Mesenchymal stem cell (in vitro differentiated cells and primary cell): ENCODE results near the gene CLEC16A.

Source experiments
- DNase-seq: peaks from one replicate; pipeline ENCODE4 v3.0.0-alpha.2; 2013
- H2AFZ ChIP-seq: one replicate; pipeline ENCODE4 v1.6.1; 2013; ENCODE audit warnings: low read depth, mild to moderate bottlenecking, control low read depth, inconsistent platforms, low read length, moderate library complexity
- H2AK5ac ChIP-seq: 2 replicates; pipeline ENCODE4 v1.6.1; 2013; ENCODE audit warnings: low read length, moderate library complexity, mild to moderate bottlenecking, inconsistent platforms; ENCODE audit not compliant: severe bottlenecking
- H2BK120ac ChIP-seq: one replicate; pipeline ENCODE4 v1.6.1; 2013; ENCODE audit warnings: low read depth, mild to moderate bottlenecking, inconsistent platforms, low read length, moderate library complexity
- H2BK12ac ChIP-seq, 2 experiments: one replicate each; pipeline ENCODE4 v1.6.1; 2013; ENCODE audit warnings: inconsistent platforms in 2 of 2, low read length in 2 of 2, mild to moderate bottlenecking in 2 of 2, moderate library complexity in 2 of 2, control low read depth in 1 of 2
- H2BK15ac ChIP-seq: one replicate; pipeline ENCODE4 v1.6.1; 2013; ENCODE audit warnings: mild to moderate bottlenecking, low read depth, inconsistent platforms; ENCODE audit not compliant: poor library complexity, severe bottlenecking
- H2BK5ac ChIP-seq: 2 replicates; pipeline ENCODE4 v1.6.1; 2013; ENCODE audit warnings: low read depth, mild to moderate bottlenecking, low read length, control low read depth, inconsistent platforms; ENCODE audit not compliant: poor library complexity, severe bottlenecking
- H3K14ac ChIP-seq, 2 experiments: one replicate each; pipeline ENCODE4 v1.6.1; 2013; ENCODE audit warnings: inconsistent platforms in 2 of 2, low read length in 2 of 2, control low read depth in 1 of 2, mild to moderate bottlenecking in 1 of 2, moderate library complexity in 1 of 2
- H3K18ac ChIP-seq, 2 experiments: one replicate each; pipeline ENCODE4 v1.6.1; 2013; ENCODE audit warnings: inconsistent platforms in 2 of 2, low read length in 2 of 2, control low read depth in 1 of 2, low read depth in 1 of 2, mild to moderate bottlenecking in 1 of 2
- H3K23ac ChIP-seq, 2 experiments: one replicate each; pipeline ENCODE4 v1.6.1; 2013; ENCODE audit warnings: inconsistent platforms in 2 of 2, low read length in 2 of 2, mild to moderate bottlenecking in 2 of 2, moderate library complexity in 2 of 2, control low read depth in 1 of 2
- H3K27ac ChIP-seq: 2 replicates; pipeline ENCODE4 v1.5.1; 2013; ENCODE audit warnings: mild to moderate bottlenecking, moderate library complexity, low read length, control low read depth, inconsistent platforms; ENCODE audit not compliant: poor library complexity, severe bottlenecking
- H3K27me3 ChIP-seq, 2 experiments: 2 replicates each; pipeline versions ENCODE4 v1.6.1 to v1.7.0; 2013; ENCODE audit warnings: low read length in 2 of 2, mild to moderate bottlenecking in 2 of 2, moderate library complexity in 2 of 2, control low read depth in 1 of 2, inconsistent platforms in 1 of 2; ENCODE audit not compliant: control insufficient read depth in 1 of 2, insufficient read depth in 1 of 2
- H3K36me3 ChIP-seq, 2 experiments: 2 replicates each; pipeline versions ENCODE4 v1.6.1 to v1.7.0; 2013; ENCODE audit warnings: low read length in 2 of 2, control low read depth in 1 of 2, inconsistent platforms in 1 of 2, low read depth in 1 of 2, mild to moderate bottlenecking in 1 of 2; ENCODE audit not compliant: insufficient read depth in 2 of 2, control insufficient read depth in 1 of 2
- H3K4ac ChIP-seq, 2 experiments: one replicate each; pipeline ENCODE4 v1.6.1; 2013; ENCODE audit warnings: inconsistent platforms in 2 of 2, low read length in 2 of 2, mild to moderate bottlenecking in 2 of 2, moderate library complexity in 2 of 2, control low read depth in 1 of 2, low read depth in 1 of 2
- H3K4me1 ChIP-seq: 2 replicates; pipeline ENCODE4 v1.6.1; 2013; ENCODE audit warnings: low read depth, low read length, control low read depth; ENCODE audit not compliant: control insufficient read depth, insufficient read depth
- H3K4me2 ChIP-seq: 2 replicates; pipeline ENCODE4 v1.6.1; 2013; ENCODE audit warnings: low read length, mild to moderate bottlenecking, inconsistent platforms; ENCODE audit not compliant: poor library complexity, severe bottlenecking
- H3K4me3 ChIP-seq, 2 experiments: 2 replicates each; pipeline versions ENCODE4 v1.5.1 to v1.7.0; 2013; ENCODE audit warnings: low read length in 2 of 2, mild to moderate bottlenecking in 2 of 2, control low read depth in 1 of 2, low read depth in 1 of 2; ENCODE audit not compliant: insufficient read depth in 1 of 2
- H3K79me1 ChIP-seq: replicated peaks from 2 replicates; pipeline ENCODE4 v1.6.1; 2013; ENCODE audit warnings: mild to moderate bottlenecking, control low read depth, low read length, inconsistent platforms; ENCODE audit not compliant: poor library complexity, severe bottlenecking
- H3K9ac ChIP-seq: 2 replicates; pipeline ENCODE4 v1.7.0; 2013; ENCODE audit warnings: mild to moderate bottlenecking, low read length, moderate library complexity
- H3K9me3 ChIP-seq: 2 replicates; pipeline ENCODE4 v1.7.0; 2013; ENCODE audit warnings: mild to moderate bottlenecking, low read length; ENCODE audit not compliant: control insufficient read depth
- H4K8ac ChIP-seq: one replicate; pipeline ENCODE4 v1.6.1; 2013; ENCODE audit warnings: inconsistent platforms, mild to moderate bottlenecking, low read length, moderate library complexity
- H4K91ac ChIP-seq: one replicate; pipeline ENCODE4 v1.6.1; 2013; ENCODE audit warnings: mild to moderate bottlenecking, low read length, inconsistent platforms
- WGBS: methylation state at CpG from one replicate; pipeline ENCODE4 v1.1.7; 2013; ENCODE audit warnings: mixed read lengths; 5-methylcytosine and 5-hydroxymethylcytosine counted together

Gene CLEC16A

GRCh38 chr16:11225677-11226549, 281.5 kb downstream of the CLEC16A start:
- WGBS, result 84% methylated on average over 15 of the region's 18 CpGs
- peaks cover 6% of the 10 kb centered on the region for H3K4me1 ChIP-seq
- no peak overlapping the region for H2AFZ ChIP-seq

GRCh38 chr16:11229432-11229831, 285.1 kb downstream of the CLEC16A start:
- Histone ChIP-seq H3K79me1 (no peaks in the 10 kb centered on the region), H3K36me3 (no peaks in the 10 kb centered on the region), H3K4ac (no peak overlapping the region), H3K14ac (no peak overlapping the region), H3K23ac (no peak overlapping the region), H2BK5ac (no peak overlapping the region), H3K4me1 (peaks cover 3% of the 10 kb centered on the region), H4K8ac (no peak overlapping the region), H2BK15ac (no peak overlapping the region), H2BK12ac (no peak overlapping the region), H3K27me3 (no peaks in the 10 kb centered on the region), H3K4me3 (no peak overlapping the region), H3K9me3 (no peaks in the 10 kb centered on the region), H4K91ac (no peak overlapping the region), H3K9ac (no peak overlapping the region), H2AFZ (no peak overlapping the region), H3K4me2 (no peak overlapping the region), H3K27ac (no peak overlapping the region), H3K18ac (no peak overlapping the region), H2AK5ac (no peak overlapping the region), H2BK120ac (no peak overlapping the region)
- DNase-seq, result no peak
- 90% methylated on average over 5 of the region's 5 CpGs for WGBS

More at GRCh38 chr16:11225677-11226549, 281.5 kb downstream of the CLEC16A start:
- no peak overlapping the region for H3K4me2 ChIP-seq
- H3K23ac ChIP-seq, result no peak overlapping the region
- H4K8ac ChIP-seq, result peak overlapping the region; percentile 62
- no peak overlapping the region for H3K18ac ChIP-seq
- H3K27ac ChIP-seq, result no peak overlapping the region
- no peak overlapping the region for H2BK120ac ChIP-seq
- no peak overlapping the region for H2BK5ac ChIP-seq
- peak overlapping the region in 1 of 2 experiments; percentile 55 for H2BK12ac ChIP-seq
- H2AK5ac ChIP-seq, result no peak overlapping the region
- no peak overlapping the region for H3K14ac ChIP-seq
- no peaks in the 10 kb centered on the region for H3K9me3 ChIP-seq
- H3K36me3 ChIP-seq, result no peaks in the 10 kb centered on the region
- DNase-seq, result no peak
- peak overlapping the region in 1 of 2 experiments; percentile 48 for H3K4me3 ChIP-seq
- H3K79me1 ChIP-seq, result no peaks in the 10 kb centered on the region
- peak overlapping the region; percentile 51 for H3K9ac ChIP-seq
- H2BK15ac ChIP-seq, result no peak overlapping the region
- no peak overlapping the region for H4K91ac ChIP-seq
- no peak overlapping the region for H3K4ac ChIP-seq
- H3K27me3 ChIP-seq, result peaks cover 0 to 4% of the 10 kb centered on the region in 2 experiments

- H3K9me3 ChIP-seq, result no peaks in the 10 kb centered on the region
- no peak overlapping the region for H3K23ac ChIP-seq
- no peaks in the 10 kb centered on the region for H3K27me3 ChIP-seq
- 95% methylated on average over 4 of the region's 4 CpGs for WGBS
- no peak overlapping the region for H2BK12ac ChIP-seq
- H4K91ac ChIP-seq, result no peak overlapping the region
- H3K4ac ChIP-seq, result no peak overlapping the region
- no peak overlapping the region for H3K18ac ChIP-seq
- no peak overlapping the region for H3K4me3 ChIP-seq
- no peak overlapping the region for H3K27ac ChIP-seq
- no peak overlapping the region for H4K8ac ChIP-seq
- H3K9ac ChIP-seq, result no peak overlapping the region
- H3K14ac ChIP-seq, result no peak overlapping the region
- H2BK5ac ChIP-seq, result no peak overlapping the region
- H2BK120ac ChIP-seq, result no peak overlapping the region
- H2BK15ac ChIP-seq, result no peak overlapping the region
- H2AK5ac ChIP-seq, result no peak overlapping the region
- no peaks in the 10 kb centered on the region for H3K36me3 ChIP-seq
- no peak overlapping the region for H3K4me2 ChIP-seq
- peaks cover 2% of the 10 kb centered on the region for H3K4me1 ChIP-seq
- H2AFZ ChIP-seq, result no peak overlapping the region
- H3K79me1 ChIP-seq, result no peaks in the 10 kb centered on the region
- no peak for DNase-seq
Measured at GRCh38 chr16:11229906-11230305, 285.5 kb downstream of the CLEC16A start.

- peaks cover 2% of the 10 kb centered on the region for H3K4me1 ChIP-seq
- peak overlapping the region in 1 of 2 experiments; percentile 3 for H2BK12ac ChIP-seq
- no peak overlapping the region for H3K27ac ChIP-seq
- H3K9ac ChIP-seq, result no peak overlapping the region
- no peak overlapping the region for H2BK120ac ChIP-seq
- no peak overlapping the region for H2BK15ac ChIP-seq
- no peak overlapping the region for H3K23ac ChIP-seq
- WGBS, result 66% methylated on average over 9 of the region's 10 CpGs
- no peak overlapping the region for H3K18ac ChIP-seq
- no peaks in the 10 kb centered on the region for H3K79me1 ChIP-seq
- no peaks in the 10 kb centered on the region for H3K9me3 ChIP-seq
- peak overlapping the region in 1 of 2 experiments; percentile 15 for H3K4ac ChIP-seq
- H2AK5ac ChIP-seq, result no peak overlapping the region
- H4K8ac ChIP-seq, result peak overlapping the region; percentile 82
- DNase-seq, result no peak
- H3K14ac ChIP-seq, result no peak overlapping the region
- no peaks in the 10 kb centered on the region for H3K27me3 ChIP-seq
- H2BK5ac ChIP-seq, result no peak overlapping the region
- H3K4me3 ChIP-seq, result no peak overlapping the region
- H2AFZ ChIP-seq, result no peak overlapping the region
- no peak overlapping the region for H4K91ac ChIP-seq
- H3K36me3 ChIP-seq, result no peaks in the 10 kb centered on the region
- no peak overlapping the region for H3K4me2 ChIP-seq
Measured at GRCh38 chr16:11231367-11231970, 287.1 kb downstream of the CLEC16A start.
